Suprapubic skin (tissue), 4 donors: Measurements from ENCODE around the gene TNKS2.

Source experiments
- CTCF ChIP-seq, 2 donors: fragments of 200-600 bp in 1 of 2; fragments of 450-650 bp in 1 of 2; sonication (generic) in 1 of 2; IDR thresholded peaks; one replicate each; pipeline ENCODE4 v1.5.1; 2016 to 2019; ENCODE audit warnings: antibody characterized with exemption in 2 of 2, mild to moderate bottlenecking in 1 of 2, moderate library complexity in 1 of 2
- EP300 ChIP-seq: sonication (generic); formaldehyde crosslinking; IDR thresholded peaks from one replicate; pipeline ENCODE4 v1.6.1; 2017; ENCODE audit warnings: antibody characterized with exemption
- POLR2A ChIP-seq, 2 donors: fragments of 450-650 bp; IDR thresholded peaks; one replicate each; pipeline ENCODE4 v1.6.1; 2017; ENCODE audit warnings: antibody characterized with exemption in 2 of 2, mild to moderate bottlenecking in 2 of 2, moderate library complexity in 2 of 2
- POLR2AphosphoS5 ChIP-seq, 3 donors: sonication (generic); formaldehyde crosslinking; IDR thresholded peaks; one replicate each; pipeline ENCODE4 v1.6.1; 2017; ENCODE audit warnings: antibody characterized with exemption in 3 of 3

DNA sequence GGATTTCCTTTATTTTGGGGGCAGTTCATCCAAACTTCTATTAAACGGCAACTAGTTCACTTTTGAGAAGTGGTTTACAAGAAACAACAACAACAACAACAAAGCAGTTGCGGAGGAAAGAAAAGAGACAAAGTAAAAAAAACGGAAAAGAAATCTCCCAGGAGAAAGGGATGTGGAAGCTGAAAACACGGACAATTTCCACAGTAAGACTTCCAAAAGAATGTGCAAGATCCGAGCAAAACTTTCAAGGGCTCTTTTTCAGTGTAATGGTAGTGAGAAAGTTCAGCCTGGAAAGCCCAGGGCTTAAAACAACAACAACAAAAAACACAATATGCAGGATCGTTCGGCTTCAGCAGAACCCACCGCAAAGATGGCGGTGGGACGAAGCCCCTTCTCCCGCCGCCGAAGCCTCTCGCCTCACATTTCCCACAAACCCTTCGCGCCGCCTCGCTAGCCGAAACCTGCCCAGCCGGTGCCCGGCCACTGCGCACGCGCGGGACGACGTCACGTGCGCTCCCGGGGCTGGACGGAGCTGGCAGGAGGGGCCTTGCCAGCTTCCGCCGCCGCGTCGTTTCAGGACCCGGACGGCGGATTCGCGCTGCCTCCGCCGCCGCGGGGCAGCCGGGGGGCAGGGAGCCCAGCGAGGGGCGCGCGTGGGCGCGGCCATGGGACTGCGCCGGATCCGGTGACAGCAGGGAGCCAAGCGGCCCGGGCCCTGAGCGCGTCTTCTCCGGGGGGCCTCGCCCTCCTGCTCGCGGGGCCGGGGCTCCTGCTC lies at the start of gene TNKS2:
- no peak for TF ChIP-seq CTCF (IDR thresholded peaks at IDR 0.05)
- no peak for TF ChIP-seq EP300
- TF ChIP-seq POLR2AphosphoS5 (IDR thresholded peaks at IDR 0.05): peak in 2 of 3 donors; percentile 21 to 64
- TF ChIP-seq POLR2A (IDR thresholded peaks at IDR 0.05): peak; percentile 37 to 89
